Measurements from ENCODE around the gene TIE1. TPM values are rescaled to one million over a fixed set of nuclear protein-coding genes. Genes with fewer than 3 reads are reported as not detected.

Gene TIE1
- total RNA-seq, 2 experiments from 2014 or later: 0.15 to 0.66 TPM

DNA sequence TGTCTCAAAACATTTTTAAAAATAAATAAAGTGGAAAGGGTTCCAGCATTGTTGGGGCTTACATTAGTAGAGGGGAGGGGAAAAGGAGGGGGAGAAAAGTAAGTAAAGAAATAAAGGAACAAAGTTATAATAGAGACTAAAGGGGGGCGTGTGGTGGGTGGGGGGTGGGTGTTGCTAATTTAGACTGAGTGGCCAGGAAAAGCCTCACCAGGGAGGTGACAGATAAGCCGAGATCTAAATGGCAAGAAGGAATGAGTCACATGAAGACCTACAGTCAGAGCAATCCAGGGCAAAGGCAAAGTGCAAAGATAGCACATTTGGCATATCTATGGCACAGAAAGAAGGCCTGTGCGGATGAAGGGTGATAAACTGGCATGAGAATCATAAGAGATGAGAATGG, 44.3 kb downstream of the TIE1 start:
- intact Hi-C loops (cut with micrococcal nuclease; ENCODE audit: unreplicated experiment): no loop called here
- Histone ChIP-seq H3K4me2 (ENCODE audit: low read length) (no peak overlapping the region), H3K4me3 (ENCODE audit: low read depth, low read length, poor library complexity, severe bottlenecking) (no peak overlapping the region), H3K9me2 (ENCODE audit: insufficient read depth, low read length) (no peaks in the 10 kb centered on the region), H3K4me1 (ENCODE audit: insufficient read depth, low read length, poor library complexity, severe bottlenecking) (peaks cover 12% of the 10 kb centered on the region), H3K36me3 (ENCODE audit: insufficient read depth, low read length) (no peaks in the 10 kb centered on the region), H2AFZ (ENCODE audit: low read length) (no peak overlapping the region), H3K27ac (ENCODE audit: low read depth, low read length, poor library complexity, severe bottlenecking) (no peak overlapping the region), H3K79me2 (ENCODE audit: insufficient read depth, low read depth, low read length) (no peaks in the 10 kb centered on the region), H4K20me1 (ENCODE audit: insufficient read depth, low read length) (no peaks in the 10 kb centered on the region), H3K9me3 (ENCODE audit: low read length) (no peaks in the 10 kb centered on the region)
- DNase-seq (ENCODE audit: low spot score): no peak
- BruUV-seq (replicated peaks): no TSS peak
- TF ChIP-seq, protein P1, sequence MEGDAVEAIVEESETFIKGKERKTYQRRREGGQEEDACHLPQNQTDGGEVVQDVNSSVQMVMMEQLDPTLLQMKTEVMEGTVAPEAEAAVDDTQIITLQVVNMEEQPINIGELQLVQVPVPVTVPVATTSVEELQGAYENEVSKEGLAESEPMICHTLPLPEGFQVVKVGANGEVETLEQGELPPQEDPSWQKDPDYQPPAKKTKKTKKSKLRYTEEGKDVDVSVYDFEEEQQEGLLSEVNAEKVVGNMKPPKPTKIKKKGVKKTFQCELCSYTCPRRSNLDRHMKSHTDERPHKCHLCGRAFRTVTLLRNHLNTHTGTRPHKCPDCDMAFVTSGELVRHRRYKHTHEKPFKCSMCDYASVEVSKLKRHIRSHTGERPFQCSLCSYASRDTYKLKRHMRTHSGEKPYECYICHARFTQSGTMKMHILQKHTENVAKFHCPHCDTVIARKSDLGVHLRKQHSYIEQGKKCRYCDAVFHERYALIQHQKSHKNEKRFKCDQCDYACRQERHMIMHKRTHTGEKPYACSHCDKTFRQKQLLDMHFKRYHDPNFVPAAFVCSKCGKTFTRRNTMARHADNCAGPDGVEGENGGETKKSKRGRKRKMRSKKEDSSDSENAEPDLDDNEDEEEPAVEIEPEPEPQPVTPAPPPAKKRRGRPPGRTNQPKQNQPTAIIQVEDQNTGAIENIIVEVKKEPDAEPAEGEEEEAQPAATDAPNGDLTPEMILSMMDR (conservative IDR thresholded peaks at IDR 0.05; ENCODE audit: low read length): no peak
- TF ChIP-seq EZH2phosphoT487 (IDR thresholded peaks at IDR 0.05; ENCODE audit: borderline replicate concordance, low read depth, low read length): no peak
- POLR2A ChIA-PET: no interaction called here
- CTCF ChIA-PET (ENCODE audit: unreplicated experiment): no interaction called here

- H3K27ac ChIP-seq (ENCODE audit: low read depth, low read length, poor library complexity, severe bottlenecking): no peak overlapping the region
- no peaks in the 10 kb centered on the region for H4K20me1 ChIP-seq (ENCODE audit: insufficient read depth, low read length)
- no TSS peak for BruUV-seq (replicated peaks)
- peaks cover 16% of the 10 kb centered on the region for H3K4me1 ChIP-seq (ENCODE audit: insufficient read depth, low read length, poor library complexity, severe bottlenecking)
- no peaks in the 10 kb centered on the region for H3K9me3 ChIP-seq (ENCODE audit: low read length)
- intact Hi-C loops (cut with micrococcal nuclease; ENCODE audit: unreplicated experiment): no loop called here
- ChIA-PET CTCF (ENCODE audit: unreplicated experiment) (no interaction called here), POLR2A (no interaction called here)
- no peak for DNase-seq (ENCODE audit: low spot score)
- H3K4me2 ChIP-seq (ENCODE audit: low read length): no peak overlapping the region
- H3K9me2 ChIP-seq (ENCODE audit: insufficient read depth, low read length): no peaks in the 10 kb centered on the region
- no peaks in the 10 kb centered on the region for H3K36me3 ChIP-seq (ENCODE audit: insufficient read depth, low read length)
- no peaks in the 10 kb centered on the region for H3K79me2 ChIP-seq (ENCODE audit: insufficient read depth, low read depth, low read length)
- no peak overlapping the region for H3K4me3 ChIP-seq (ENCODE audit: low read depth, low read length, poor library complexity, severe bottlenecking)
- no peak for TF ChIP-seq EZH2phosphoT487 (IDR thresholded peaks at IDR 0.05; ENCODE audit: borderline replicate concordance, low read depth, low read length)
- TF ChIP-seq, protein P1 (conservative IDR thresholded peaks at IDR 0.05; ENCODE audit: low read length): no peak
- no peak overlapping the region for H2AFZ ChIP-seq (ENCODE audit: low read length)
Measured at GRCh38 chr1:43346636-43347035, 45.9 kb downstream of the TIE1 start.

DNA sequence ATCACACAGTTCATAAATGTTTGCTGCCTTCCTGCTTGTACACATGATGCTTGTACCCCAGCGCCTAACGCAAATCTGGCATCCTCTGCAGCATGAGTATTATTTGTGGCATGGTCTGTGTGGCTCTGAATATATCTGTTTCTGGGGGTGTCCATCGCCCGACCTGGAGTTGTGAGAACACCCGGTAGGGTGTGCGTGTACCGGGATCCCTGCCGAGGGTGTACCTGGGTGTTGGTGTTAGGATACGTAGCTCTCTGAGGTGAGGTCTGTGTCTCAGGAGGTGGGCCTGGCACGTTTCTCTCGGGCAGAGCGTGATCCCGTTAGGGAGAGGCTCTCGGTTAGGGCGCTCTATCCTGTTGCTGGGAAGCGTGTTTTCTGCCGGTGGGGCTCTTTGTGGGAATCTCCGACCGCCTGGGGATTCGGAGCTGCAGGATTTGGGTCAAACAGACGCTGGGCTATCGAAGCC, 47.6 kb downstream of the TIE1 start:
- H3K4me3 ChIP-seq (ENCODE audit: low read depth, low read length, poor library complexity, severe bottlenecking): peak overlapping the region; percentile 64
- H3K79me2 ChIP-seq (ENCODE audit: insufficient read depth, low read depth, low read length): no peaks in the 10 kb centered on the region
- ChIA-PET CTCF (ENCODE audit: unreplicated experiment) (no interaction called here), POLR2A (no interaction called here)
- H4K20me1 ChIP-seq (ENCODE audit: insufficient read depth, low read length): no peaks in the 10 kb centered on the region
- H3K9me3 ChIP-seq (ENCODE audit: low read length): no peaks in the 10 kb centered on the region
- no peak overlapping the region for H3K27ac ChIP-seq (ENCODE audit: low read depth, low read length, poor library complexity, severe bottlenecking)
- peak overlapping the region; percentile 66; the same call in 1 of the 2 replicates for H2AFZ ChIP-seq (ENCODE audit: low read length)
- no peaks in the 10 kb centered on the region for H3K36me3 ChIP-seq (ENCODE audit: insufficient read depth, low read length)
- peak overlapping the region; percentile 72 for H3K4me2 ChIP-seq (ENCODE audit: low read length)
- no TSS peak for BruUV-seq (replicated peaks)
- peaks cover 16% of the 10 kb centered on the region for H3K4me1 ChIP-seq (ENCODE audit: insufficient read depth, low read length, poor library complexity, severe bottlenecking)
- intact Hi-C loops (cut with micrococcal nuclease; ENCODE audit: unreplicated experiment): no loop called here
- H3K9me2 ChIP-seq (ENCODE audit: insufficient read depth, low read length): no peaks in the 10 kb centered on the region
- no peak for DNase-seq (ENCODE audit: low spot score)
- no peak for TF ChIP-seq EZH2phosphoT487 (IDR thresholded peaks at IDR 0.05; ENCODE audit: borderline replicate concordance, low read depth, low read length)
- TF ChIP-seq, protein P1 (conservative IDR thresholded peaks at IDR 0.05; ENCODE audit: low read length): no peak
